Activated CD8-positive, alpha-beta memory T cell treated with anti-CD3 and anti-CD28 coated beads, Interleukin-2, amount 50 U/mL, for 1 hour (primary cell): ENCODE data around the gene PARD6A.

Experiments
- DNase-seq: peaks from one replicate; pipeline ENCODE4 v3.0.0-alpha.2; 2020; ENCODE audit errors: extremely low read depth

Gene PARD6A

DNA sequence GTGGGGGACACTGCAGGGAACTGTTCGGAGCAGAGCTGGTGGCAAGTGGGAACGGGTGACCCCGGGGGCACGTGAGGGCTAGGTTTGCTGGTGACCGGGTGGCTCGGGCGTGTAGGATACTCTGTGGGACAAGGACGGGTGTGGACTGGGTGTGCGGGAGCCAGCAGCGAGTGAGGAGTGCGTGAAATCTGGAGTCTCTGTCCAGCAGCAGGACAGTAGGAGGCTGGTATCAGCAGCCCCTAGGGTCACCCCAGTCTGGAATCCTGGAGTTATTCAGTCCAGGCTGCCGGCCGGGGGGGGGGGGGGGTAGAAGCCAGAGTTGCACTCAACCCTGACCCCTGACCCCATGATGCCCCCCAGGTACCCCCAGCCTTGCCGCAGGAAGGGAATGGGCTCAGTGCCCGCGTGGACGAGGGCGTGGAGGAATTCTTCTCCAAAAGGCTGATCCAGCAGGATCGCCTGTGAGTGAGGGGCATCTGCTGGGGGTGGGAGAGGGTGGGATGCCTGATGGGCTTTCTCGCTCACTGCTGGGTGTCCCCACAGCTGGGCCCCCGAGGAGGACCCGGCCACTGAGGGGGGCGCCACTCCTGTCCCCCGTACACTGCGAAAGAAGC lies 6.9 kb upstream of the PARD6A start:
- DNase-seq, result no peak

DNA sequence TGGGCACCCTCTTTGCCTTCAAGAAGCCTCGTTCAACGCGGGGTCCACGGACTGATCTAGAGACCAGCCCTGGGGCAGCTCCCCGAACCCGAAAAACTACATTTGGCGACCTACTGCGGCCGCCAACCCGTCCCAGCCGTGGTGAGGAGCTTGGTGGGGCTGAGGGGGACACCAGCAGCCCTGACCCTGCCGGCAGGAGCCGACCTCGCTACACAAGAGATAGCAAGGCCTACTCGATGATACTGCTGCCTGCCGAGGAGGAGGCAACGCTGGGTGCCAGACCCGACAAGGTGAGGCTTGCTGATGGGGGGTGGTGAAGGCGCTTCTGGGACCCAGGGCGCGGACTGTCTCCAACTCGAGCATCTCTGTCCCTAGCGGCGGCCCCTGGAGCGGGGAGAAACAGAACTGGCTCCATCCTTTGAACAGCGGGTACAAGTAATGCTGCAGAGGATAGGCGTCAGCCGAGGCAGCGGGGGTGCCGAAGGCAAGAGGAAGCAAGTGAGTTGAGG lies 6.3 kb upstream of the PARD6A start:
- no peak for DNase-seq

DNA sequence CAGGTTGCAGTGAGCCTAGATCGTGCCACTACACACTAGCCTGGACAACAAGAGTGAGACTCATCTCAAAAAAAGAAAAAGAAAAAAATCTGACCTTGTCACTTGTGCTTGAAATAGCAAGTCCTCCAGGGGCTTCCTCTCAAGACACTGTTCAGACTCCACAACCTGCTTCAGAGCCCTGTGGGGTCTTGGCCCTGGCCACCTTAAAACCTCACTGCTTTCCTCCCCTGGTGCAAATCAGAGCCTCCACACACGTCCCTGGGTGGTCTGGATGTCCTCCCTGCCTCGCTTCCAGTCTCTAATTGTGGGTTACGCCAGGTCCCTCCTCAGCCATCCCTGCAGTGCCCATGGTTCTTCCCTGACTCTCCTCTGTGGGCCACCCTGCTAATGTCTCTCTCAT lies 5.4 kb upstream of the PARD6A start:
- DNase-seq, result no peak

DNA sequence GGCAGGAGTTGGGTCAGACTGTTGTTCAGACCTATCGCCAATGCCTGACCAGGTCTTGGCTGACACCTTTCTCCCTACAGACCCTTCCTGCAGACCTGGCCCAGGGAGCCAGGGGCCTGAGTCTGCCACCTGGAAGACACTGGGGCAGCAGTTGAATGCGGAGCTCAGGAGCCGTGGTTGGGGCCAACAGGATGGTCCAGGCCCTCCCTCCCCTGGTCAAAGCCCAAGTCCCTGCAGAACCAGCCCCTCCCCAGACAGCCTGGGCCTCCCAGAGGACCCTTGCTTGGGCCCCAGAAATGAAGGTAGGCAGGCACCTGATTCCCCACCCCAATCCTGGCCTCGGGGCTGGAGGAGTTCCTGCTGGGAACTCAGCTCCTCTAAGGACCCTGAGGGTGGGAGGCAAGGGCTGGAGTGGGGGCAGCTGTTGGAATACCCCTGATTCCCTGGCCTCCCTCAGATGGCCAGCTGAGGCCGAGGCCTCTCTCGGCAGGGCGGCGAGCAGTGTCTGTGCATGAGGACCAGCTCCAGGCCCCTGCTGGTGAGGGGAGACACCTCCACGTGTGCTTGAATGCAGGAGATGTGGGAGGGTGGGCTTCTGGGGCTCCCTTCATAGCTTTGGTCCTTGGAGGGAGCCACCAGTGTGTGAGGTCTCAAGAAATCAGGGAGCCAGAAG lies 4.3 kb upstream of the PARD6A start:
- DNase-seq, result no peak

DNA sequence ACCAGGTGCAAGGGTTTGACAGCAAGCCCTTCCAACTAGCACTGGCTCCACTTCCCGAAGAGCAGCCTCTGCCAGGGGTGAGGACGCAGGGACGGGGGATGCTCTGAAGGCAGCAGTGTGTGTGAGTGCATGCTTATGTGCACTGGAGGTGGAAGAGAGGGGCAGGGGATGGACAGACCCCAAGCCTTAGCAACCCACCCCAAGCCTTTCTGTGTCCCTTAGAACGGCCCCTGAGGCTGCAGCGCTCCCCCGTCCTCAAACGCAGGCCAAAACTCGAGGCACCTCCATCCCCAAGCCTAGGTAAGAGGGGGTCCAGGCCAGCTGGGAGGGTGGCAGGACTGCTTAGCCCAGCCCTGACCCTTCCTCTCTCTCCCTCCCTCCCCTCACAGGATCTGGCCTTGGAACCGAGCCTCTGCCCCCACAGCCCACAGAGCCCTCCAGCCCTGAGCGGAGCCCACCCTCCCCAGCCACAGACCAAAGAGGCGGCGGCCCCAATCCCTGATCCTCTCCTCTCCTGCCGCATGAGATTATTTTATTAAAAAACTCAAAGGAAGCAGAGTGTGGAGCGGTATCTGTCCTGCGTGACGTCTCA lies 3.6 kb upstream of the PARD6A start:
- DNase-seq, result no peak

DNA sequence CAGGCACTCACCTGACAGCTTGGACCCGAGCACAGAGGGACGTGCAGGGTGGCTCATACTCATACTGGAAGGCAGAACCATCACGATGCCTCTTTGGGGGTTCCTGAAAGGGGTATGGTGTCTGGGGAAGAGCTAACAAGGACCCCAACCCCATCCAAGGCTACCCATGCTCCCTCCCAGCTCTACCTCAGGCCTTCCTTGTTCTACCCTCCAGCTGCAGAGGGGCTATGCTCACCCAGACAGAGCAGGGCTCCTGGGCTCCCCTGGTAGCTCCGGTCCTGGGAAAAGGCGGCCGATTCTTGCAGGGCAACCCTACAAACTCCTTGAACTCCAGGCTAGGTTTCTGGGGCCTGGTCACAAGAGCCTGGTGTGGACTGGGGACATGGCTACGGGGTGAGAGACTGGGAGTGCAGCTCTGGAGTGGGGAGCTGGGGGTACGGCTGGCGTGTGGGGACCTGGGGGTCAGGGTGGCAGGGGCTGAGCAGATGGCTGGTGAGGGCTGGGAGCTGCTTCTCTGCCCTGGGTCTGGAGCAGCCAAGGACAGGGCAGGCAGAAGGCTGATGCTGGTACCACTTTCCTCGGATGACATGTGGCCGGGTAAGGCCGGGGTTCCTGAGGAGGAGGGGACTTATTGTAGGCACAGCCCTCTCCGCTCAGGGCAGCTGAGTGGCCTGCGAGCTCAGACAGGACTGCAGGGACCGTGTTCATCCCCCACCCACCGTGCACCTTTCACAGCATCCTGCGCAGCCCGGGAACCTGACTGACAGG lies 2.8 kb upstream of the PARD6A start:
- DNase-seq, result no peak

DNA sequence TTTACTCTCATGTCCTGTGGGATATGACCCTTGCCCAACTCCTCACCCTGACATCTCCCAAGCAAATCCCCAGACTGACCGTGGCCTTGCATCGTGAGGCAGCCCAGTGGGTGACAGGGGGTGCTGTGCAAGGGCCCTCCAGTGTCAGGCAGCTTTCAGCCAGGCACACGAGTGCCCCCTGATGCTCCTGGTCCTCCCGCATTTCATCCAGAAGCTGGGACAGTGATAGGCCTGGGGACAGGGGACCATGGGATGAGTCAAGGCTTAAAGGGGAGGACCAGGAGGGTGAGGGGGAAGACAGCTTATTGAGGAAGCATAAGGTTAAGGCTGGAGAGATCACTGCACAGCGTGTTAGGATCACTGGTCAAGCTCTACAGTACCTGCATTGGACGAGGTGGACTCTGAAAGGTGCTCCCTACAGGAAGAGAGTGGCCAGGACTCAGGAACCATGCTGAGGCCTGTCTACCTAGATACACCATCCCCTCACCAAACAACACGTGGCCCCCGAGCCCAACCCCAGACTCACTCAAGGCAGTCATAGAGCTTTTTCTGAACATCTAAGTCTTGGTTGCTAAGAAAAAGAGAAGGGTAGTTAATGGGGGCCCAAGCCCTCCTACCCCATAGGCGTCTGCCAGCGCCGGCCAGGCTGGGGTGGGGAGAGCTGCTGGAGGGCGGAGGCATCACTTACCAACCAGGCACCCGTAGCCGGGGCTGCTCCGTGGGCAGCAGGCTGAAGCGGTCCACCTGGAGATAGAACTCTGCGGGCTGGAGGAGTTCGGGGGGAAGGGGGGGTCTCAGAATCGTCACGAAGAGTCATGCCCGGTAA lies 1.7 kb upstream of the PARD6A start:
- no peak for DNase-seq

DNA sequence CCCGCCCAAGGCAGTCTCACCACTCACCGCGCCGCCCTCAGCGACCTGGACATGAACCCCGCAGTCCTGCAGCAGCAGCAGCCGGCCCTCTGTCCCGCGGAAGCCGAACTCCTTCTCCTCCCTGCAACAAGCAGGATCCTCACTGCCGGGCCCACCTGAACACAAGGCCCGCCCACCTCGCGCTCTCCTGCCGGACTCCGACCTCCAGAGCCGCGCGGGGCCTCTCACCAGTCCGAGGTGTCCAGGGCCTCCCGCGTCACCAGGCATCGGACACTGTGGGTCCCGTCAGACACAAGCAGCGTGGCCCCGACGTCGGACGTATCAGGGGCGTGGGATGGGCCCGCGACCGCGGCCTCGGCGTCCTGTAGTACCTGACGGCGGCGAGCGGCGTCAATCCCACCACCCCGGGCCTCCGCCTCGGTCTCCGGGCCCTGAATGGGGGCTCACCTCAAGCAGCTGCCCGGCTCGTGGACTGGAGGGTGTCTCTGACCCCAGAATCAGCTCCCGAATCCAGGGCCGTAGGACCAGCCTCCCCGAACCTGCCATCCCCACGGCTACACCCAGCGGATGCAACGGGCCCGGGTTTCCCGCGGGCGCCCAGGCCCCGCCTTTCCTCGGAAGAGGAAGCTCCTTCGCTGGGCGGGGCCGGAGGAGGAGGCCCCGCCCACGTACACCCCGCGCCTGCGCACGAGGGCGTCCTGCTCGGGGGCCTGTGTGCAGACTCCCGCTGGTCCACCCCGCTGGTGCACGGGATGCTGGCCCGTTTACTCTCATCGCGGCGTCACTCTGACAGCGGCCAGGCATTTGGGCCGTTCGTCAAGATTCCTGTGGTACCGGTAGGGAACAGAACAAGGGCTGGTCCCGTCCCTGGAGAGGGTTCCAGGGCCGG lies 841 bp upstream of the PARD6A start, which contains the start of gene ACD:
Gene ACD (minus strand): TSS at position 586 of the 889 bp plus-strand sequence. CDS start 40 bp downstream, at position 546.
- peak; percentile 74 for DNase-seq

DNA sequence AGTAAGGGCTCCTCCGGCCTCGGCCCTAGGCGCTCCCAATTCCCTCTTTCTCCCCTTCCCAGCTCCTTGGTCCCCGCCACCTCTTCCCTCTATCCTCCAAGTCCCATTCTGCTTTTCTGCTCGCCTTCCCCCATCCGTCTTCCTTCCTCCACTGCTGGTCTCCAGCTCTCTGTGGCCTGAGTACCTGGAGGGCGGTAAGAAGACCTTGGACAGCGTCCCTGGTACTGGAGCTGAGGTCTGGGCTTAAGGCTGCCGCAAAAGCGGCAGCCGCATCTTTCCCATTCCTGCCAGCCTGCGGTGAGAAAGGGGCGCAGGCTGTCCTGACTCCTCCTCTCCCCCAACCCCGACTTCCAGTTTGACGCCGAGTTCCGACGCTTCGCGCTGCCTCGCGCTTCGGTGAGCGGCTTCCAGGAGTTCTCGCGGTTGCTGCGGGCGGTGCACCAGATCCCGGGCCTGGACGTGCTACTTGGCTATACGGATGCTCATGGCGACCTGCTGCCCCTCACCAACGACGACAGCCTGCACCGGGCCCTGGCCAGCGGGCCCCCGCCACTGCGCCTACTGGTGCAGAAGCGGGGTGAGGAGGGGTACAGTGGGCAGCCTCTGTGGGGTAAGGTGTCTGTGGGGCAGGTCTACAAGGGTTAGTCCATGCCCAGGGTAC lies 471 bp downstream of the PARD6A start:
- no peak for DNase-seq

DNA sequence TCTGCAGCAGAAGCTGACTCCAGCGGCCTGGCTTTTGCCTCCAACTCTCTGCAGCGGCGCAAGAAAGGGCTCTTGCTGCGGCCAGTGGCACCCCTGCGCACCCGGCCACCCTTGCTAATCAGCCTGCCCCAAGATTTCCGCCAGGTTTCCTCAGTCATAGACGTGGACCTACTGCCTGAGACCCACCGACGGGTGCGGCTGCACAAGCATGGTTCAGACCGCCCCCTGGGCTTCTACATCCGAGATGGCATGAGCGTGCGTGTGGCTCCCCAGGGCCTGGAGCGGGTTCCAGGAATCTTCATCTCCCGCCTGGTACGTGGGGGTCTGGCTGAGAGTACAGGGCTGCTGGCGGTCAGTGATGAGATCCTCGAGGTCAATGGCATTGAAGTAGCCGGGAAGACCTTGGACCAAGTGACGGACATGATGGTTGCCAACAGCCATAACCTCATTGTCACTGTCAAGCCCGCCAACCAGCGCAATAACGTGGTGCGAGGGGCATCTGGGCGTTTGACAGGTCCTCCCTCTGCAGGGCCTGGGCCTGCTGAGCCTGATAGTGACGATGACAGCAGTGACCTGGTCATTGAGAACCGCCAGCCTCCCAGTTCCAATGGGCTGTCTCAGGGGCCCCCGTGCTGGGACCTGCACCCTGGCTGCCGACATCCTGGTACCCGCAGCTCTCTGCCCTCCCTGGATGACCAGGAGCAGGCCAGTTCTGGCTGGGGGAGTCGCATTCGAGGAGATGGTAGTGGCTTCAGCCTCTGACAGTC lies 1.3 kb downstream of the PARD6A start:
- DNase-seq, result no peak

DNA sequence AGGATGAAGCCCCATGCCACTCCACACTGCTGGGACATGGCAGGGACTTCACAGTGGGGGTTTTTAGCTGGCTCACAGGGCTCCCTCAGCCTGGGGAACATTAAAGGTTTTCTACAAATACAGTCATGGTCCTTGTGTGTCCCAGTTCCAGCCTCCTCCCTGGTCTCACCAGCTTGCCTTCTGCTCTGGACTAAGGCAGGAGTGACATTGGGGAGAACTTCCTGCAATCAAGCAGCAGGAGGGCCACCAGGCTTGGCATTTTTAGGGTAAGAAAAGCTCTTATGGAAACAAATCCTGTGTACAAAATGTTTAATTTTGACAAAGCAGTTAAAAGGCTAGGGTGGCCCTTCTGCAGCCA lies 1.9 kb downstream of the PARD6A start:
- DNase-seq, result no peak

DNA sequence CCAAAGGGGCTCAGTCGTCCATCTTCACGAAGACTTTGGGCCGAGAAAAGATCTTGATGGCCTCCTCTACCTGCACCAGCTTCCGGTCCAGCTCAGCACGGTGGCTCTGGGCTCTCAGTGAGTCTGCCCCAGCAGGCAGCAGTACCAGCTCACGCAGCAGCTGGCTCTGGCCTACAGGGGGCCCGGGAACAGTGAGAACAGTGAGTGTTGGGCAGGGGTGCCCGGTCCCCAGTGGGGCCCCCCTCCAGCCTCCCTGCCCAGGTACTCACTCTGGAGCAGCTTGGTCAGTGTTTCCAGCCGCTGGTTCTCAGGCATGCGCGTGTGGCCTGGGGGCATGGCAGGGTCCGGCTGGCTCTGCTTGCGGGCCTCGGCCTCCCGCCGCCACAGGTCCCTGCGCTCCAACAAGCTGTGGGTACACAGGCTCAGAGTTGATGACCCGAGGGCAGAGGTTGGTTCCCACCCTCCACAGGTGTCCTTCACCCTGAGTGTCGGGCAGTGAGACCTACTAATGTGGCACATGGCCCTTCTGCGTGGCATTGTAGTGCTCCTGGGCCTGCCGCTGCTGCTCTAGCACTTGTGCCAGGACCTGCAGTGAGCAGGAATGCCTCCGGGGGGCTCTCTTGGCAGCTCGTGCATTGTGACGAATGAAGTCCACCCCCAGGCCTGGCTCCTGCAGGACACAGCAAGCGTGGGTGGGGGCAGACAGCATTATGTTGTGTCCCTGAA lies 2.6 kb downstream of the PARD6A start:
- no peak for DNase-seq

DNA sequence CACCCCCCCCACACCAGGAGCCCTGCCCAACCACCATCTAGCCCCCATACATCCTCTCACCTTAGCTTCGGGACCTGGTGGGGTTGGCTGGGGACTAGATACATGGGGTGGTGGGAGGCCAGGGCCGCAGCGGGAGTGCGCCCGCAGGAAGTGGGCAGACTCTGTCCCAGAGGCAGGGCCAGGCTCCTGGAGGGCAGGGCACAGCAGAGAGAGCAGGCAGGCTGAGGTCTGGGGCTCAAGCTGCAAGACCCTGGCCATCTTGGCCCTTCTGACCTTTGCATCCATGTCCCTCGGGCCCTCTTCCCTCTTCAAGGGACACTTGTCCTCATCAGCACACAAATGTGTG lies 3.1 kb downstream of the PARD6A start:
- DNase-seq, result no peak

DNA sequence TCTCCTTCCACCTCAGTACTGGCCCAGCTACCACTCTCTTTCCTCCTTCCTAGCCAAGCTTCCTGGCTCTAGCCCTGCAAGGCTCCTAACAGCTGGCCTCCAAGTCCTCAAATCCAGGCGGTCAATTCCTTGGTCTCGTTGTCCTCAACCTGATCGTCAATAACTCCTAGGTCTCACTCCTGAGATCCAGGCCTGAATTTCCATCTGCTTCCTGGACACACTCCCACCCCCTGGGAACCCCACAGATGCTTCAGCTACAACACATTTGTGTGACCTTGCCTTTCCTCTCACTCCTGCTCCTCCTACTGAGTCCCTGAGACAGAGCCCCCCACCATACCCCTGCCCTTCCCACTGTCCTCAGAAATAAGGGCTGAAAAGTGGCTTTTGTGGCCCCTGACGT lies 3.5 kb downstream of the PARD6A start:
- no peak for DNase-seq

DNA sequence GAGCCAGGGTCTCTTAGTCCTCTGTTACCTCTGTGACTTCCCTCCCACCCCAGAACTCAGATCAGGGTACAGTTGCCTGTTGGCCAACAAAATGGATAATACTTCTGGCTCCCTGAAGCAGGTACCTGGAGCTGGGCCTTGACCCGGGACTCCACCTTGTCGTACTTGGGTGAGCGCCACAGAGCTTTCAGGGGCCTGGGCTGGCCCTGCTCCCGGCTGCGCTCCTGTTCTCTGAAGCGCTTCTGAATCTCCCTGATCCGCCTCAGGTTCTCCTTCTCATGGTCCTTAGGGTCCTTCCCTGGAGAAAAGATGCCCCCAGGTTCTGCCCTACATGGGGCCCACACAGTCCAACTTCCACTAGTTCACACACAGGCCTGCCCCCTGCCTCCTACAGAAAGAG lies 4.1 kb downstream of the PARD6A start:
- no peak for DNase-seq

DNA sequence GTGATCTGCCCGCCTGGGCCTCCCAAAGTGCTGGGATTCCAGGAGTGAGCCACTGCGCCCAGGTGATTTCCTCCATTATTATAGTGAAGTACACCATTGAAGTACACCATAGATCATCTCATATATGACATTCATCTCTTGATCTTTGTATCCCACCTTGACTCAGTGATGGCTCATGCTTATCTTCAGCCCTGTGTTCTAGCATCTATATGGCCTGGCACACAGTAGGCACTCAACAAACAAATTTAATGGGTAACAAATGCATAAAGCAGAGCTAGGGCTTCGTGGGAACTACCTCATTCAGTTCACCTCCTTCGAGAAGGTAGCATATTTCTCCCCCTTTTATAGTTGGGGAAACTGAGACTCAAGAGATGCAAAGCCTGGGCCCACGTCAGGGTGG lies 4.8 kb downstream of the PARD6A start:
- no peak for DNase-seq

DNA sequence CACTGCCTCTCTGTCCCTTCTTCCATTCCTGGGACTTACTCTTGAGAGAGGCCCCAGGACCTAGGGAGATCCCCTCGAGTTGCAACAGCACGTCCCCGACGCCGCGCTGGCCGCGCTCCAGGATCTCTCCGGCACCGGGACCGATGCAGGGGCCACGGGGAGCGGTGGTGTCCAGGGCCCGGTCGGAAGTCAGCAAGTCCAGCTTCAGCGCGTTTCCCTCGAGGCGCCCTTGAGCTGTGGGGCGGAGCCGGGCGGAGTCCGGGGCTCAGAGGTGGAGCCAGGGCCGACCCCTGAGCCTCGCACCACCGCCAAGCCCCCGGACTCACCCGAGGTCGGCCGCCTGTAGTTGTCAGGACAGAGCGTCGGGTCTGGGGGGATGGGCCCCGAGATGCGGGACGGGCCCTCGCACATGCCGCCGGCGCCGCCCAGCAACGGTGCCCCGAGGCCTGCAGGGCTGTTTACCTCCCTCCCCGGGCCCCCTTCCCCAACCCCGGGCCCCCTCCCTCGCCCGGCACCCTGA lies 5.3 kb downstream of the PARD6A start:
- DNase-seq, result no peak
